GM12892 (cell line): ENCODE measurements around the gene RAPGEF1.

Experiments
- POLR2A ChIP-seq: IDR thresholded peaks from 2 replicates; pipeline ENCODE4 v1.6.1; 2011; ENCODE audit warnings: low read depth, low read length, control low read depth
- POLR2AphosphoS5 ChIP-seq: IDR thresholded peaks from 2 replicates; pipeline ENCODE4 v1.6.1; 2011; ENCODE audit warnings: low read depth, low read length, control low read depth

DNA sequence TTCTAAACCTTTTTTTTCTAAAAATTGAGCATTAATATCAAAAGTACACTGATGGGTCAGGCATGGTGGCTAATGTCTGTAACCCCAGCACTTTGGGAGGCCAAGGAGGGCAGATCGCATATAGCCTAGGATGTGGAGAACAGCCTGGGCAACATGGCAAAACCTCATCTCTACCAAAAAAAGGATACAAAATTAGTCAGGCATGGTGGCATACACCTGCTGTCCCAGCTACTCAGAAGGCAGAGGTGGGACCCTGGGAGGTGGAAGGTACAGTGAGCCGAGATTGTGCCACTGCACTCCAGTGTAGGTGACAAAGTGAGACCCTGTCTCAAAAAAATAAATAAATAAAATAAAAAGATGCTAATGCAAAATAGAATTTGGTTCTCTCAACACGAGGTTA lies 49.4 kb downstream of the RAPGEF1 start:
- TF ChIP-seq POLR2A (no peak), POLR2AphosphoS5 (no peak)
